CD4-positive, CD25-positive, alpha-beta regulatory T cell (primary cell): ENCODE data around the gene IL27RA. TPM values are rescaled to one million over a fixed set of nuclear protein-coding genes. Genes with fewer than 3 reads are reported as not detected.

Experiments used
- ATAC-seq, 2 donors: fragments of 150-1000 bp; cut with Tn5 transposase; one replicate each; pipeline ENCODE4 v1.10.0; 2021; ENCODE audit warnings: low read depth in 2 of 2, moderate number of reproducible peaks in 2 of 2, moderate library complexity in 1 of 2
- DNase-seq, 3 donors: peaks; one replicate each; pipeline versions ENCODE4 v3.0.0 to v3.0.0-alpha.2; 2012 to 2022; ENCODE audit warnings: mixed read lengths in 1 of 3
- H3K27ac ChIP-seq: one replicate; pipeline ENCODE4 v1.7.0; 2013; ENCODE audit warnings: mild to moderate bottlenecking, low read length; ENCODE audit not compliant: insufficient read depth, poor library complexity, severe bottlenecking
- H3K27me3 ChIP-seq: one replicate; pipeline ENCODE4 v1.7.0; 2013; ENCODE audit warnings: low read length; ENCODE audit not compliant: control insufficient read depth, insufficient read depth
- H3K36me3 ChIP-seq: one replicate; pipeline ENCODE4 v1.7.0; 2013; ENCODE audit warnings: mild to moderate bottlenecking, low read length, moderate library complexity; ENCODE audit not compliant: control insufficient read depth, insufficient read depth
- H3K4me1 ChIP-seq: 2 replicates; pipeline ENCODE4 v1.7.0; 2013; ENCODE audit warnings: mild to moderate bottlenecking, low read length; ENCODE audit not compliant: insufficient read depth, control insufficient read depth, poor library complexity, severe bottlenecking
- H3K4me3 ChIP-seq: one replicate; pipeline ENCODE4 v1.7.0; 2013; ENCODE audit warnings: low read depth, mild to moderate bottlenecking, low read length, moderate library complexity
- H3K9me3 ChIP-seq, 2 experiments: 1 replicate in 1 of 2; 2 replicates in 1 of 2; pipeline ENCODE4 v1.7.0; 2013; ENCODE audit warnings: low read length in 2 of 2, mild to moderate bottlenecking in 1 of 2, moderate library complexity in 1 of 2; ENCODE audit not compliant: control insufficient read depth in 2 of 2
- H3K27ac Mint-ChIP-seq, 3 donors: one replicate each; pipeline ENCODE4 v1.8.0; 2020 to 2022; ENCODE audit warnings: mild to moderate bottlenecking in 3 of 3, mixed read lengths in 3 of 3, moderate library complexity in 2 of 3
- H3K27me3 Mint-ChIP-seq: one replicate; pipeline ENCODE4 v1.8.0; 2022; ENCODE audit warnings: mild to moderate bottlenecking, mixed read lengths
- H3K36me3 Mint-ChIP-seq: one replicate; pipeline ENCODE4 v1.8.0; 2020; ENCODE audit warnings: mixed read lengths
- H3K4me1 Mint-ChIP-seq, 4 donors: one replicate each; pipeline ENCODE4 v1.8.0; 2020 to 2022; ENCODE audit warnings: mixed read lengths in 4 of 4, mild to moderate bottlenecking in 1 of 4
- H3K4me3 Mint-ChIP-seq, 4 donors: one replicate each; pipeline ENCODE4 v1.8.0; 2020 to 2022; ENCODE audit warnings: mild to moderate bottlenecking in 4 of 4, mixed read lengths in 4 of 4, moderate library complexity in 3 of 4
- H3K9me3 Mint-ChIP-seq, 7 donors: one replicate each; pipeline ENCODE4 v1.8.0; 2020 to 2022; ENCODE audit warnings: mixed read lengths in 7 of 7, mild to moderate bottlenecking in 3 of 7, moderate library complexity in 2 of 7
- polyA plus RNA-seq, 4 donors: library from polyadenylated mRNA; unstranded; fragments of 300-500 nt; fragmentation: Illumina TruSeq; gene quantifications; one replicate each; pipeline ENCODE4 v1.2.3, GENCODE V29; 2021
- total RNA-seq: library from RNA; stranded (reverse); gene quantifications from one replicate; pipeline ENCODE4 v1.2.3, GENCODE V29; 2022

IL27RA gene
- total and polyA plus RNA-seq, 5 donors from 2014 or later: 51.9 to 78.4 (median 73.5) TPM

DNA sequence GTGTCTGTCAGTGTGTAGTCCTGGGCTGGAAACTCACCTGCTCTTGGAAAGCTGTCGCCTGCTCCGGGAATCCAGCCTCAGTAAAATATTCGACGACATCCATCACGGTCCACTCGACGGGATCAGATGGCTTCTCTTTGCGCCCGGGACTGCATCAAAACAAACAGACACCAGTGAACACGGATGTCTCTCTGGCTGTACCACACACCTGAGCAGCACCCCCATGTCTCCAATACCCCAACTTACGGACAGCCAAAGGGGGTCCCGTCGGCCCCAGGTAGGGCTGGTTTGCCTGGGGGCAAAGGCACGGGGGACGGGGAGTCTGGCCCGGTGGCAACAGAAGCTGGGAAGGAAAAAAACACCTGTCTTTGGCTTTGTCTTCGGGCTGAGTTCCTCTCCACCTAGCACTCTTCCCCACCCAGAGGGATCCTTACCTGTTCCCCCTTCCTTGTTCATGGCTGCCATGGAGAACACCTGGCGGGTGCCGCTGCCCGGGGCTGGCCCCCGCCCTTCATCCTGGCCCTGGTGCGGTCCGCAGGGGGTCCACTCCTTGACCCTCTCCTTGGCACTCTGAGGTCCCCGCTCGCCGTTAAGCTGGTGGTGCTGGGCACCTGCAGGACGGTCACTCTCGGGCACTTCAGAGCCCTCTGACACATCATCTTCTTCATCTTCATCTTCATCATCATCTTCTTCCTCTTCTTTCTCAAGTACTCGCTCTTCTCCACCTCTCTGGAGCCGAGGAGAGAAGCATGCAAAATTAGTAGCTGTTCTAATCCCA lies 57.3 kb downstream of the IL27RA start:
- Histone ChIP-seq H3K4me1 (peaks cover 14% of the 10 kb centered on the region), H3K9me3 (peaks cover 0 to 6% of the 10 kb centered on the region in 2 experiments), H3K4me3 (no peak overlapping the region), H3K36me3 (no peaks in the 10 kb centered on the region), H3K27me3 (no peaks in the 10 kb centered on the region), H3K27ac (no peak overlapping the region)
- Mint-ChIP-seq H3K4me1 (peaks cover 0 to 29% (median 12%) of the 10 kb centered on the region in 4 donors), H3K27ac (peak overlapping the region; percentile 73 to 86 (median 84)), H3K27me3 (peaks cover 11% of the 10 kb centered on the region), H3K36me3 (peaks cover 7% of the 10 kb centered on the region), H3K4me3 (peak overlapping the region; percentile 89 to 97 (median 91)), H3K9me3 (peaks cover 0 to 8% (median 2%) of the 10 kb centered on the region in 7 donors)
- ATAC-seq: no peak
- no peak for DNase-seq

DNA sequence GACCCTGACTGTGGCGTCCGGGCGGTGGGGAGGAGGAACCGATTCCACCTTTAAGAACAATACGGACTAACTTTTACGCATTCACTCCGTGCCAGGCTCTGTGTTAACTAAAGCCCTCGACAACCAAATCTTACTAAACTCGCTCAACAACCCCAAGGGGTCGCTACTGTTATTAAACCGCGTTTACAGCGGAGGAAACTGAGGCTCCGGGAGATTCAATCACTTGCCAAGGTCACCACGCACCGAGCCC lies 57.8 kb downstream of the IL27RA start:
- Histone ChIP-seq H3K27me3 (no peaks in the 10 kb centered on the region), H3K4me1 (peaks cover 14% of the 10 kb centered on the region), H3K36me3 (no peaks in the 10 kb centered on the region), H3K27ac (no peak overlapping the region), H3K9me3 (peaks cover 0 to 6% of the 10 kb centered on the region in 2 experiments), H3K4me3 (no peak overlapping the region)
- H3K4me3 Mint-ChIP-seq: peak overlapping the region; percentile 89 to 97 (median 91)
- DNase-seq (peak in 2 of 3 donors; percentile 40 to 60), ATAC-seq (no peak)
- peaks cover 0 to 29% (median 12%) of the 10 kb centered on the region in 4 donors for H3K4me1 Mint-ChIP-seq
- peak overlapping the region; percentile 73 to 86 (median 84) for H3K27ac Mint-ChIP-seq
- peaks cover 7% of the 10 kb centered on the region for H3K36me3 Mint-ChIP-seq
- peaks cover 11% of the 10 kb centered on the region for H3K27me3 Mint-ChIP-seq
- peaks cover 0 to 8% (median 2%) of the 10 kb centered on the region in 7 donors for H3K9me3 Mint-ChIP-seq

DNA sequence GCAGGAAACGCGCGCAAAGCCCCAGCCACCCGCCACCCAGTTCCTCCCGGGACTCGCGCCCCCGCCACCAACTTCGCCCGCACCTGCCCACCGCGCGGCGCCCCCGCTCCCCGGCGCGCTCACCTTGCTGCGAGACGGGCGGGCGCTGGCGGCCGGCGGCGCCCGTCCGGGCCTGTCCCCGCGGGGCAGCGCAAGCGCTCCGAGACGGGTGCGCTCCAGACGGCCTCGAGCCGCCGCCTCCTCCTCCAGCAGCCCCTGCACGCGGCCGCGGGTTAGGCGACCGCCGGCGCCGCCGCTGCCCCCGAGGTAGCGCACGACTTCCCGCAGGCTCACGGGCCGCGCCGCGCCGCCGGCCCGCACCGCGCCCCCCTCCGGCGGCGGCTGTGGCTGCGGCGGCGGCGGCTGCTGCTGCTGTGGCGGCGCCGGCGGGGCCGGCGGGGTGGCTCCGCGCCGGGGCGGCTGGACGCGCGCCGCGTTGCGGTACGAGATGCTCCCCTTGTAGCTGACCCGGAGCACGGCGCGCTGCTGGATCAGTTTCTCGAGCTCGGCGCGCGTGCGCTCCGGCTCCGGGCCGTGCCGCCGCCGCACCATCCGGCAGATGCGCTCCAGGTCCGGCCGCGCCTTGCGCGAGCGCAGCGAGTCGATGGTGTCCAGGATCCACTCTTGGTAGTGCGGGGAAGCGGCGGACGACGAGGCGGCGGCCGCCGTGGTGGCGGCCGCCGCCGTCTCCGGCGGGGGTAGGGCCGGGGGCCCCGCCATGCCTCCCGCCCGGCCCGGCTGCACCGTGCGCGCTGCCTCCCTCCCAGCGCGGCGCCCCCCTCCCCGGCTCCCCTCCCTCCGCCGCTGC lies 58.3 kb downstream of the IL27RA start:
- Mint-ChIP-seq H3K27ac (peak overlapping the region; percentile 73 to 86 (median 84)), H3K27me3 (peaks cover 15% of the 10 kb centered on the region), H3K36me3 (peaks cover 7% of the 10 kb centered on the region), H3K9me3 (peaks cover 0 to 8% (median 2%) of the 10 kb centered on the region in 7 donors), H3K4me3 (peak overlapping the region; percentile 89 to 97 (median 91)), H3K4me1 (peaks cover 4 to 33% (median 17%) of the 10 kb centered on the region in 4 donors)
- H3K9me3 ChIP-seq: peaks cover 0 to 6% of the 10 kb centered on the region in 2 experiments
- DNase-seq (peak; percentile 40 to 64 (median 46)), ATAC-seq (peak in 1 of 2 donors; percentile 4)
- H3K27me3 ChIP-seq: no peaks in the 10 kb centered on the region
- peaks cover 14% of the 10 kb centered on the region for H3K4me1 ChIP-seq
- H3K36me3 ChIP-seq: no peaks in the 10 kb centered on the region
- H3K27ac ChIP-seq: peak overlapping the region; percentile 23
- H3K4me3 ChIP-seq: no peak overlapping the region

DNA sequence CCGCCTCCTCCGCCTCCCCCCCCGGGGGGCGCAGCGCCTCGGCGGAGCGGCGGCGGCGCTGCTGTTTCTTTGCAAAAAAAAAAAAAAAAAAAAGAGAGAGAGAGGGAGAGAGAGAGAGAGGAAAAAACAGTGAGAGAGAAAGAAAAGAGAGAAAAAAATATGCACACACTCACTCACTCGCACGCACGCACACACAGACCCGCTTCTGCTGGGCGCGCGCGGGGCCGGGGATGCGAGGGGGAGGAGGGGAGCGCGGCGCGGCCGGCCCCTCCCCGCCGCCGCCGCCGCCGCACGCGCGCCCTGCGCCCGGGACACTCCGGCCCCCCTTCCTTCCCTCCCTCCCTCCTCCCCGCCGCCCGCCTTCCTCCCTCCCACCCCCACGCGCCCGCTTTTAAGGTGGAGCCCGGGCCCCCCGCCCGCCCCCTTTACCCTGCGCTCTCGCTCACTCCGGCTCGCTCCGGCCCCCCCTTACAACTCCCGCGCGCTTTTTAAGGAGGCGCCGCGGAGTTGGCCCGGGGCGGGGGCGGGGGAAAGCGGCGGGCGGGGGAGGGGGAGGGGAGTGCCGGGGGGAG lies 59.0 kb downstream of the IL27RA start, which contains the start of gene SAMD1:
Gene SAMD1 (minus strand): TSS at position 243 of the 572 bp plus-strand sequence.
- Mint-ChIP-seq H3K36me3 (peaks cover 7% of the 10 kb centered on the region), H3K4me3 (peak within 1 kb of the TSS; percentile 94 to 100 (median 100)), H3K27ac (peak within 1 kb of the TSS; percentile 92 to 99 (median 99)), H3K4me1 (peaks cover 5 to 33% (median 17%) of the 10 kb centered on the region in 4 donors), H3K9me3 (peaks cover 0 to 8% (median 2%) of the 10 kb centered on the region in 7 donors), H3K27me3 (peaks cover 15% of the 10 kb centered on the region)
- peak; percentile 60 to 66 for ATAC-seq
- Histone ChIP-seq H3K4me3 (peak within 1 kb of the TSS; percentile 84), H3K9me3 (peaks cover 0 to 6% of the 10 kb centered on the region in 2 experiments), H3K4me1 (peaks cover 14% of the 10 kb centered on the region), H3K36me3 (no peaks in the 10 kb centered on the region), H3K27me3 (no peaks in the 10 kb centered on the region), H3K27ac (peak within 1 kb of the TSS; percentile 67)
- peak; percentile 76 to 90 (median 79) for DNase-seq

DNA sequence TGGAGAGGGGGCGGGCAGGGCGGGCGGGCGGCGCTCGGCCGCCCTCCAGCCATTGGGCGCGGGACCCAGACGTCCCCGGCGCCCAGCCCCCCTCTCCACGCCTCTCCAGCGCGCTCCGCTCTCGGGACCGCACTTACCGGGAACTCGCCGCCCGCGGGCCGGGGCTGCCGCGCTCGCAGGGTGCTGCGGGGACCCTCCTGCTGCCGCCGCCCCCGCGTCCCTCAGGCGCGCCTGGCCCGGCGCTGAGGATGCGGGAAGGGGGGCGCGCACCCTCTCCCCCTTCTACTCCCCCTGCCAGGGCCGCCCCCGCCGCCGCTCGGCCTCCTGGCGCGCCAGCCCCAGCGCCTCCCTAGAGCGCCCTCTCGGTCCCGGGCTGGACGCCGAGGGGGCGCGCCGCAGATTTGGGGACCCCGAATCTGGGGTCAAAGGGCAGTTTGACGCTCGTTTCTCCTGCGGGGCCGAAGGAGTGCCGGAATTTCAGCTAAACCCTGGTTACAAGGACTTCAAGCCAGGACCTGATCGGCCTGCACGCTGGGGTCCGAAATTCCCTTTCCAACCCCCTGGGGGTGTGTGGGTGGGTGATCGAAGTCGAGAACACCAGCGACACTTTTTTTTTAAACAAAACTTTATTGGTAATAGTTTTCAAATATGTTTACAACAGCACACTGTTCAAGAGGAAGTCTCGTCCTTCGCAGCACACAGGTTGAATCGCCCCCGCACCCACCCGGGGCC lies 59.7 kb downstream of the IL27RA start:
- peak; percentile 53 to 61 for ATAC-seq
- Histone ChIP-seq H3K27ac (peak overlapping the region; percentile 67), H3K27me3 (no peaks in the 10 kb centered on the region), H3K4me1 (peaks cover 14% of the 10 kb centered on the region), H3K36me3 (no peaks in the 10 kb centered on the region), H3K9me3 (peaks cover 0 to 6% of the 10 kb centered on the region in 2 experiments), H3K4me3 (peak overlapping the region; percentile 84)
- H3K9me3 Mint-ChIP-seq: peaks cover 0 to 8% (median 2%) of the 10 kb centered on the region in 7 donors
- peaks cover 7% of the 10 kb centered on the region for H3K36me3 Mint-ChIP-seq
- H3K4me1 Mint-ChIP-seq: peaks cover 5 to 33% (median 17%) of the 10 kb centered on the region in 4 donors
- peak overlapping the region; percentile 92 to 99 (median 99) for H3K27ac Mint-ChIP-seq
- H3K27me3 Mint-ChIP-seq: peaks cover 15% of the 10 kb centered on the region
- H3K4me3 Mint-ChIP-seq: peak overlapping the region; percentile 94 to 100 (median 100)
- peak; percentile 66 to 84 (median 78) for DNase-seq

DNA sequence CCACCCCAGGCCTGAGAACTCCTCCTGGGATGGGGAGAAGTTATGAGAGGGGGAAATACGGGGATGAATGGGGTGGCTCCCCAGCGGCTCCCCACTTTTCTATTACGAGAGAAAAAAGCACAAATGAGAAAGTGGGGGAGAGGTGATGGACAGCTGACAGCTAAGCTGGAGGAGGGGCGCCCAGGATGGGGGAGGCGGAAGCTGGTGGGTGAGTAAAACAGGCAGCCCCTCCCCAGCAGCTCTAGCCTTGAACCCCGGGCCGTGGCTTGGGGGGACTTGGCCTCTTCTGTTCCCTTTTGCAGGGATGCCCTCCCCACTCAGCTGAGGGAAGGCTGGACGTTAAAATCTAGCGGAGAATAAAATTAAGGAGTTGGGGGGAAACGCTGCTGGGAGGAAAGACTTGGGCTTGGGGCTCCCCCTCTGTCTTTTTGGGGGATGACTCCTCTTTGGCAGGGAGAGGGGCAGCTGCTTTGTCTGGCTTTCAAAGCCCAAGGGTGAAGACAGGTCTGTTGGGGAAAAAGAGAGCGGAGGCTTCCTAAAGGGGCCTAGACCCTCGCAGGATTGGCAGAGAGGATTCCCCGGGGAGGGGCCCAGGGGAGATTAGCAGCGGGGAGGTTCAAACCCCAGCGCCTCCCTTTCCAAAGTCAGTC lies 60.4 kb downstream of the IL27RA start:
- H3K4me3 ChIP-seq: peak overlapping the region; percentile 84
- ATAC-seq: peak in 1 of 2 donors; percentile 5

More for the DNA sequence above, 60.4 kb downstream of the IL27RA start:
- Histone ChIP-seq H3K27me3 (no peaks in the 10 kb centered on the region), H3K4me1 (peaks cover 14% of the 10 kb centered on the region), H3K9me3 (peaks cover 0 to 6% of the 10 kb centered on the region in 2 experiments), H3K36me3 (peaks cover 6% of the 10 kb centered on the region), H3K27ac (peak overlapping the region; percentile 67)
- DNase-seq: peak in 1 of 3 donors; percentile 77
- Mint-ChIP-seq H3K36me3 (peaks cover 11% of the 10 kb centered on the region), H3K27me3 (peaks cover 15% of the 10 kb centered on the region), H3K4me1 (peaks cover 5 to 33% (median 17%) of the 10 kb centered on the region in 4 donors), H3K27ac (peak overlapping the region; percentile 92 to 99 (median 99)), H3K4me3 (peak overlapping the region; percentile 94 to 100 (median 100)), H3K9me3 (peaks cover 0 to 8% (median 2%) of the 10 kb centered on the region in 7 donors)
